A549 (cell line): ENCODE results near the gene FAF1. TPM values are rescaled to one million over a fixed set of nuclear protein-coding genes. Genes with fewer than 3 reads are reported as not detected.

Experiments
- ATAC-seq, 2 experiments: fragments of 200-7000 bp in 1 of 2; fragments of >200 bp in 1 of 2; cut with Nextera tagmentation in 1 of 2; cut with Tn5 transposase in 1 of 2; 3 replicates each; pipeline versions ENCODE4 v1.8.0 to v1.9.1; 2018 to 2020; ENCODE audit warnings: mild to moderate bottlenecking in 1 of 2, moderate library complexity in 1 of 2
- CTCF ChIA-PET: fragments of 300-600 bp; sonication (Branson Sonifier 250); formaldehyde crosslinking; extraction: SDS; loops from one replicate; lab custom pipeline; 2021; ENCODE audit warnings: antibody characterized with exemption, inconsistent platforms; lab: Yijun Ruan, JAX
- POLR2A ChIA-PET: fragments of 350-600 bp; formaldehyde crosslinking; extraction: SDS; loops from one replicate; lab custom pipeline; 2021; ENCODE audit warnings: antibody characterized with exemption, inconsistent platforms; lab: Yijun Ruan, JAX
- DNase-seq, 2 experiments: peaks; one replicate each; pipeline versions ENCODE4 v3.0.0 to v3.0.0-alpha.2; 2011 to 2016; ENCODE audit warnings: low read depth in 1 of 2, low spot score in 1 of 2
- FAIRE-seq: peaks from 2 replicates; lab custom pipeline; 2011; peaks lifted over from hg19 to GRCh38; lab: Jason Lieb, UNC
- H3K27ac ChIP-seq, 2 experiments: fragments of >200 bp; sonication (Bioruptor Twin); formaldehyde crosslinking; 3 replicates each; pipeline ENCODE4 v1.5.1; 2016 to 2017
- H3K4me1 ChIP-seq: fragments of >200 bp; sonication (Bioruptor Twin); formaldehyde crosslinking; 3 replicates; pipeline ENCODE4 v1.6.1; 2016
- H3K4me2 ChIP-seq: fragments of >200 bp; sonication (Bioruptor Twin); formaldehyde crosslinking; 3 replicates; pipeline ENCODE4 v1.6.1; 2016
- H3K4me3 ChIP-seq: fragments of >200 bp; sonication (Bioruptor Twin); formaldehyde crosslinking; 3 replicates; pipeline ENCODE4 v1.5.1; 2016
- H3K9me3 ChIP-seq: fragments of >200 bp; sonication (Bioruptor Twin); formaldehyde crosslinking; 3 replicates; pipeline ENCODE4 v1.6.1; 2016
- BCL3 ChIP-seq: fragments of >200 bp; sonication (Bioruptor Twin); formaldehyde crosslinking; IDR thresholded peaks from 3 replicates; pipeline ENCODE4 v1.6.1; 2016
- CBX2 ChIP-seq: fragments of 200-600 bp; sonication (generic); IDR thresholded peaks from 2 replicates; pipeline ENCODE4 v1.6.1; 2016; ENCODE audit warnings: low read depth, mild to moderate bottlenecking, borderline replicate concordance
- CBX8 ChIP-seq: fragments of 200-600 bp; sonication (generic); IDR thresholded peaks from 2 replicates; pipeline ENCODE4 v1.6.1; 2016
- CHD2 ChIP-seq: fragments of 150-350 bp; IDR thresholded peaks from 2 replicates; pipeline ENCODE4 v1.6.1; 2014; ENCODE audit warnings: low read length; ENCODE audit not compliant: partially characterized antibody
- CTCF ChIP-seq: fragments of >200 bp; sonication (Bioruptor Twin); formaldehyde crosslinking; IDR thresholded peaks from 3 replicates; pipeline ENCODE4 v1.5.1; 2016
- E2F6 ChIP-seq: IDR thresholded peaks from 2 replicates; pipeline ENCODE4 v1.6.1; 2012; ENCODE audit warnings: low read depth, borderline replicate concordance
- EHF ChIP-seq: fragments of 250-450 bp; sonication (Bioruptor Pico); IDR thresholded peaks from 2 replicates; pipeline ENCODE4 v1.5.0; 2020; ENCODE audit warnings: mild to moderate bottlenecking
- ELK1 ChIP-seq: fragments of 150-350 bp; IDR thresholded peaks from 2 replicates; pipeline ENCODE4 v1.6.1; 2014; ENCODE audit warnings: low read depth, mild to moderate bottlenecking, low read length
- EP300 ChIP-seq, 2 experiments: fragments of >200 bp; sonication (Bioruptor Twin); formaldehyde crosslinking; IDR thresholded peaks; 2 replicates in 1 of 2; 3 replicates in 1 of 2; pipeline ENCODE4 v1.6.1; 2016 to 2017
- FOXS1 ChIP-seq: fragments of 250-450 bp; sonication (Bioruptor Pico); IDR thresholded peaks from 2 replicates; pipeline ENCODE4 v1.5.0; 2020; ENCODE audit warnings: mild to moderate bottlenecking, moderate library complexity
- HES2 ChIP-seq: fragments of >200 bp; sonication (Bioruptor Twin); formaldehyde crosslinking; IDR thresholded peaks from 2 replicates; pipeline ENCODE4 v1.6.1; 2016
- HEYL ChIP-seq: fragments of 250-450 bp; sonication (Bioruptor Pico); IDR thresholded peaks from 2 replicates; pipeline ENCODE4 v1.8.0; 2021; ENCODE audit warnings: mild to moderate bottlenecking, moderate library complexity
- HOXA7 ChIP-seq: fragments of 250-450 bp; sonication (Bioruptor Pico); IDR thresholded peaks from 2 replicates; pipeline ENCODE4 v1.5.0; 2020; ENCODE audit warnings: mild to moderate bottlenecking, moderate library complexity
- HOXB5 ChIP-seq: fragments of 250-450 bp; sonication (Bioruptor Pico); IDR thresholded peaks from 2 replicates; pipeline ENCODE4 v1.5.0; 2020; ENCODE audit warnings: mild to moderate bottlenecking, moderate library complexity
- JUN ChIP-seq, 2 experiments: fragments of >200 bp; sonication (Bioruptor Twin); formaldehyde crosslinking; IDR thresholded peaks; 2 replicates in 1 of 2; 3 replicates in 1 of 2; pipeline ENCODE4 v1.6.1; 2016 to 2017
- KDM1A ChIP-seq: fragments of 200-600 bp; sonication (generic); IDR thresholded peaks from 2 replicates; pipeline ENCODE4 v1.6.1; 2016; ENCODE audit warnings: low read depth, mild to moderate bottlenecking
- MAFK ChIP-seq: fragments of 450-650 bp; IDR thresholded peaks from 2 replicates; pipeline ENCODE4 v1.6.1; 2014; ENCODE audit not compliant: partially characterized antibody
- MAZ ChIP-seq: fragments of 150-350 bp; IDR thresholded peaks from 2 replicates; pipeline ENCODE4 v1.6.1; 2014; ENCODE audit warnings: antibody characterized with exemption, low read depth, low read length, borderline replicate concordance
- PHF8 ChIP-seq: fragments of 200-600 bp; sonication (generic); IDR thresholded peaks from 2 replicates; pipeline ENCODE4 v1.6.1; 2016; ENCODE audit warnings: low read depth, mild to moderate bottlenecking, antibody characterized with exemption, moderate library complexity, borderline replicate concordance
- POLR2A ChIP-seq: IDR thresholded peaks from 2 replicates; pipeline ENCODE4 v1.6.1; 2012; ENCODE audit warnings: mild to moderate bottlenecking, low read length
- RAD21 ChIP-seq, 2 experiments: fragments of >200 bp in 1 of 2; sonication (Bioruptor Twin) in 1 of 2; formaldehyde crosslinking in 1 of 2; IDR thresholded peaks in 1 of 2; conservative IDR thresholded peaks in 1 of 2; 2 replicates in 1 of 2; 3 replicates in 1 of 2; pipeline ENCODE4 v1.6.1; 2012 to 2018; ENCODE audit warnings: inconsistent platforms in 1 of 2
- SMC3 ChIP-seq: fragments of >200 bp; sonication (Bioruptor Twin); formaldehyde crosslinking; IDR thresholded peaks from 3 replicates; pipeline ENCODE4 v1.6.1; 2018; ENCODE audit warnings: inconsistent platforms
- TFCP2L1 ChIP-seq: fragments of 250-450 bp; sonication (Bioruptor Pico); IDR thresholded peaks from 2 replicates; pipeline ENCODE4 v1.5.0; 2021; ENCODE audit warnings: mild to moderate bottlenecking
- TP53 ChIP-seq: fragments of 250-450 bp; sonication (Bioruptor Pico); IDR thresholded peaks from 2 replicates; pipeline ENCODE4 v1.5.0; 2021; ENCODE audit warnings: mild to moderate bottlenecking, moderate library complexity
- ZSCAN20 ChIP-seq: fragments of 250-450 bp; sonication (Bioruptor Pico); IDR thresholded peaks from 2 replicates; pipeline ENCODE4 v1.8.0; 2022; ENCODE audit warnings: mild to moderate bottlenecking, moderate library complexity
- WGBS: methylation state at CpG from one replicate; pipeline ENCODE4 v1.1.6; 2017; ENCODE audit errors: missing lambda C conversion rate; 5-methylcytosine and 5-hydroxymethylcytosine counted together
- polyA plus RNA-seq, 4 experiments: library from polyadenylated mRNA; depleted of rRNA in 3 of 4; stranded (reverse); fragments of >200 nt; fragmentation: RNase III in 1 of 4; extraction: RNeasy Plus Mini Kit Qiagen cat#74134 plus additional on column Dnase treatment in 1 of 4; gene quantifications; 2 replicates in 3 of 4; 3 replicates in 1 of 4; pipeline ENCODE4 v1.2.3, GENCODE V29; 2011 to 2017

FAF1 gene
- polyA plus RNA-seq, 2 of the 4 experiments (the other 2 are of a cell fraction) = 31.7 to 46.2 TPM

GRCh38 chr1:50950396-50950795 is 9.7 kb downstream of the FAF1 start (continued):
- no peak for TF ChIP-seq CBX8
- TF ChIP-seq HOXB5 (CRISPR knock-in tag) = no peak
- no peak for TF ChIP-seq CBX2

GRCh38 chr1:50949286-50949982 is 10.6 kb downstream of the FAF1 start:
- no peaks in the 10 kb centered on the region for H3K4me1 ChIP-seq
- DNase-seq = no peak
- ChIA-PET CTCF (interaction anchor here (2.7 kb wide), 1 partner anchor 241 kb away, joined by 13 read pairs; no protein-coding TSS in a partner anchor), POLR2A (no interaction called here)
- ATAC-seq = no peak
- H3K27ac ChIP-seq = no peak overlapping the region
- H3K9me3 ChIP-seq = no peaks in the 10 kb centered on the region
- TF ChIP-seq HEYL (CRISPR knock-in tag) = no peak
- no peak for TF ChIP-seq E2F6
- TF ChIP-seq CTCF = no peak
- TF ChIP-seq HOXA7 (CRISPR knock-in tag) = no peak
- TF ChIP-seq BCL3 = no peak
- no peak for TF ChIP-seq POLR2A
- no peak for TF ChIP-seq MAFK
- no peak for TF ChIP-seq SMC3
- no peak for TF ChIP-seq ZSCAN20 (CRISPR knock-in tag)
- no peak for TF ChIP-seq CHD2
- no peak for TF ChIP-seq RAD21 (conservative IDR thresholded peaks at IDR 0.05 in 1 of 2, IDR thresholded peaks at IDR 0.05 in 1 of 2)
- no peak for TF ChIP-seq ELK1
- no peak for TF ChIP-seq MAZ
- TF ChIP-seq TFCP2L1 = no peak
- no peak for TF ChIP-seq TP53 (CRISPR knock-in tag)
- no peak for TF ChIP-seq KDM1A
- TF ChIP-seq HES2 = no peak
- H3K4me2 ChIP-seq = no peak overlapping the region
- FAIRE-seq = no peak
- H3K4me3 ChIP-seq = no peak overlapping the region
- 89% methylated on average over 9 of the region's 9 CpGs for WGBS

- H3K4me1 ChIP-seq = no peaks in the 10 kb centered on the region
- no peak overlapping the region for H3K27ac ChIP-seq
- no peaks in the 10 kb centered on the region for H3K9me3 ChIP-seq
- ATAC-seq (no peak), FAIRE-seq (no peak), DNase-seq (no peak)
- ChIA-PET POLR2A (no interaction called here), CTCF (no interaction called here)
- 83% methylated on average over 1 of the region's 1 CpG for WGBS
- no peak overlapping the region for H3K4me3 ChIP-seq
- H3K4me2 ChIP-seq = no peak overlapping the region
- TF ChIP-seq PHF8 = no peak
- no peak for TF ChIP-seq CBX8
- TF ChIP-seq FOXS1 (CRISPR knock-in tag) = no peak
- no peak for TF ChIP-seq MAFK
- TF ChIP-seq JUN (IDR thresholded peaks at IDR 0.05) = no peak
- TF ChIP-seq EHF (CRISPR knock-in tag) = no peak
- no peak for TF ChIP-seq EP300 (IDR thresholded peaks at IDR 0.05)
- no peak for TF ChIP-seq CHD2
Observed at GRCh38 chr1:50942334-50942733, 17.7 kb downstream of the FAF1 start.
